GM12891 (cell line): ENCODE data around the gene AGBL5.

Source experiments
- PAX5 ChIP-seq: IDR thresholded peaks from 2 replicates; pipeline ENCODE4 v1.6.1; 2011; ENCODE audit warnings: low read length, moderate library complexity, mild to moderate bottlenecking; ENCODE audit not compliant: insufficient read depth, severe bottlenecking
- POLR2A ChIP-seq: IDR thresholded peaks from 2 replicates; pipeline ENCODE4 v1.6.1; 2011; ENCODE audit warnings: low read depth, low read length, control low read depth
- POLR2AphosphoS5 ChIP-seq: IDR thresholded peaks from 2 replicates; pipeline ENCODE4 v1.6.1; 2011; ENCODE audit warnings: low read depth, low read length, control low read depth
- POU2F2 ChIP-seq: IDR thresholded peaks from 2 replicates; pipeline ENCODE4 v1.6.1; 2011; ENCODE audit warnings: low read depth, mild to moderate bottlenecking, control low read depth, low read length, moderate library complexity
- SPI1 ChIP-seq: IDR thresholded peaks from 2 replicates; pipeline ENCODE4 v1.6.1; 2011; ENCODE audit warnings: low read depth, low read length, control low read depth
- TAF1 ChIP-seq: IDR thresholded peaks from 2 replicates; pipeline ENCODE4 v1.6.1; 2011; ENCODE audit warnings: low read depth, low read length, control low read depth

DNA sequence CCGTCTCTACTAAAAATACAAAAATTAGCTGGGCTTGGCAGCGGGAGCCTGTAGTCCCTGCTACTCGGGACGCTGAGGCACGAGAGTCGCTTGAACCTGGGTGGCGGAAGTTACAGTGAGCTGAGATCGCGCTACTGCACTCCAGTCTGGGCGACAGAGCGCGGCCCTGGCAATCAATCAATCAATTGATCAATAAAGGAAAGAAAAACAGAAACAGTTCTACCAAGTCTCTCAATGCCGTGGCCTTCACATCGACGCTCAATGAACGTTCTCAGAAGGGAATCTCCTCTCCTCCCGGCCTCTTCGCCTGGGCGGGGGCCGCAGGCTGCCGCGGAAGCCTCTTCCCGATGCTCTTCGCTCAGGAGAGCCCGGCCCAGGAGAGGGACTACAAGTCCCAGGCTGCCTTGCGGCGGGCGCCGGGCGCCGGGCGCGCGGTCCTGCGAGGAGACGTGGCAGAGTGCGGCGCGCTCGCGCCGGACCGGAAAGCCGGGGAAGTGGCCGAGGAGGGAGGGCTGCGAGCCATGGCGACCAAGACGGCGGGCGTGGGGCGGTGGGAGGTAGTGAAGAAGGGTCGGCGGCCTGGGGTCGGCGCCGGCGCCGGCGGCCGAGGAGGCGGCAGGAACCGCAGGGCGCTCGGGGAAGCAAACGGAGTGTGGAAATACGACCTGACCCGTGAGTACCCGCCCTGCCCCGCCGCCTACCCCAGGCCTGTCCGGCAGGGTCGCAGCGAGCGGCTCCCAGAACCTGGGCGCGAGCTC, 18.8 kb upstream of the AGBL5 start, which contains the start of gene TMEM214:
- TF ChIP-seq POLR2AphosphoS5 (peak; percentile 65; the same call in 1 of the 2 replicates), POLR2A (peak; percentile 77), TAF1 (peak; percentile 57; the same call in 1 of the 2 replicates), SPI1 (no peak), POU2F2 (0 out of 2 replicates have a peak, but pooled peaks have one; percentile 28), PAX5 (peak; percentile 44)
